Measurements from ENCODE around the gene SYNPO. TPM values are rescaled to one million over a fixed set of nuclear protein-coding genes. Genes with fewer than 3 reads are reported as not detected.

The SYNPO gene
- total and polyA plus RNA-seq, 3 experiments from 2014 or later = 0.13 TPM; not detected in 2

DNA sequence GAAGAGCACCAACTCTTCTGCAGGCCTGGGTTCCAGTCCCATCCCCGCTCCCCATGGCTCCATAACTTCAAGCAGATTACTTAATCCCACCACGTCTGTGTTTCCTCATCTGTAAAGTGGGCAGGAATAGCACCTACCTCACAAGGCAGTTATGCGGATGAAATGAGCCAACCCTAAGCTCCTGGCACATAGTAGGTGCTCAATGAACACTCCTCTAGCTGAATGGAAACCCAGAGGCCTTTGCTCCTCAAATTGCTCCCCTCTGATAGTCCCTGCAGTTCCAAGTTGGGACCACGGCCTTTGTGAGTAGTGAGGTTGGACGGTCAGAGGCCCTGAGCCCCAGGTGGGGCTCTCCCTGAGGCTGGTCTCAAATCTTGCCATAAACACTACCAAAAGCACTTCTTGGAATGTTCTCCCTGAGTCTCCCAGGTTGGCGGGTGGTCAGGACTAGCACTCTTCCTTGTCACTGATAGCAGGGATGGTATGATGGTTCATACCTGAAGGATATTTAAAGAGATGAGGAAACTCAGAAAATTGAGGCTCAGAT, 35.5 kb upstream of the SYNPO start:
- H3K27me3 Mint-ChIP-seq = peaks cover 5 to 10% of the 10 kb centered on the region in 2 donors
- CTCF ChIA-PET = interaction anchor here (1.0 kb wide), 1 partner anchor 11 kb away, joined by 3 read pairs; no protein-coding TSS in a partner anchor
- H3K36me3 Mint-ChIP-seq = no peaks in the 10 kb centered on the region
- no peak for DNase-seq
- H3K36me3 ChIP-seq (ENCODE audit: insufficient read depth, low read length) = no peaks in the 10 kb centered on the region
- no peak overlapping the region for H3K27ac ChIP-seq (ENCODE audit: low read depth, low read length)
- POLR2A ChIA-PET = no interaction called here
- no peaks in the 10 kb centered on the region for H3K4me1 ChIP-seq (ENCODE audit: insufficient read depth, low read length)
- H3K4me1 Mint-ChIP-seq = no peaks in the 10 kb centered on the region
- H3K27ac Mint-ChIP-seq = peak overlapping the region in 1 of 8 donors; percentile 35
- no peak overlapping the region for H3K4me3 Mint-ChIP-seq
- no peak overlapping the region for H3K4me3 ChIP-seq (ENCODE audit: low read length)
- H3K9me3 ChIP-seq (ENCODE audit: low read length) = no peaks in the 10 kb centered on the region
- H3K9me3 Mint-ChIP-seq = no peaks in the 10 kb centered on the region
- H3K27me3 ChIP-seq (ENCODE audit: insufficient read depth, low read length, poor library complexity, severe bottlenecking) = no peaks in the 10 kb centered on the region

DNA sequence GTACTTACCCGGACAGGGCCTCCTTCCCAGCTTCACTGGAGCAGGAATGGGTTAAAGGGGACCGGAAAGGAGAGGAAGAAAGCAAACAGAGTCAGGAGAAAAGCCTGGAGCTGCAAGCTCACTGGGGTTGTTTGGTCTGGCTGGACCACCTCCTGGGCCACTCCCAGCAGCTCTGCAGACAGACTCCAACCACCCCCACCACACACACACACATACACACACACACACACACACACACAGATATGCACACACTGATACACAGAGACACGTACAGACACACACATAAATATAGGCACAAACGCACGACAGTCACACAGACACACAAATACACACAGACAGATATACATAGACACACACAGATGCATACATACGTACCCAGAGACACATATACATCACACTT, 34.9 kb upstream of the SYNPO start:
- no peaks in the 10 kb centered on the region for H3K27me3 ChIP-seq (ENCODE audit: insufficient read depth, low read length, poor library complexity, severe bottlenecking)
- no peaks in the 10 kb centered on the region for H3K9me3 Mint-ChIP-seq
- ChIA-PET CTCF (no interaction called here), POLR2A (no interaction called here)
- H3K4me1 ChIP-seq (ENCODE audit: insufficient read depth, low read length) = no peaks in the 10 kb centered on the region
- no peaks in the 10 kb centered on the region for H3K4me1 Mint-ChIP-seq
- no peak overlapping the region for H3K27ac Mint-ChIP-seq
- H3K9me3 ChIP-seq (ENCODE audit: low read length) = no peaks in the 10 kb centered on the region
- H3K36me3 ChIP-seq (ENCODE audit: insufficient read depth, low read length) = no peaks in the 10 kb centered on the region
- no peak overlapping the region for H3K27ac ChIP-seq (ENCODE audit: low read depth, low read length)
- no peak overlapping the region for H3K4me3 ChIP-seq (ENCODE audit: low read length)
- peak in 1 of 5 donors; percentile 13 for DNase-seq
- H3K36me3 Mint-ChIP-seq = no peaks in the 10 kb centered on the region
- peaks cover 5 to 10% of the 10 kb centered on the region in 2 donors for H3K27me3 Mint-ChIP-seq
- H3K4me3 Mint-ChIP-seq = no peak overlapping the region

DNA sequence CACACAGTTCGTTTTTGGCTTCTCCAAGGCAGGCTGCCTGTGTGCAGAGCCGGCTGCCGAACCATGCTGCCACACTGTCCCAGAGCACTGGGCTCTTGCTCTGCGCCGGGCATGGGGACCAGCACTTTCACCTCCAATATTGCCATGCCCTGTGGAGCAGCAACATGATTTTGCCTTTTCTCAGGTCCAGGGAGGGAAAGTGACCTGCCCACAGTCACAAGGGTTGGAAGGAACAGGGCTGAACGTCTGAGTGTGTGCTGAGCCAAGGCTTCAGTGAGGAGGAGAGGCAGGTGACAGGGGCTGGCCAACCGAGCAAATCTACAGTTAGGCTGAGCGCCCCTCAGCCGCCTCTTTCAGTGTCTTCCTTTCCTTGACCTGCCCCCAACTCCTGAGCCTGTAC, 34.0 kb upstream of the SYNPO start:
- H3K36me3 Mint-ChIP-seq = no peaks in the 10 kb centered on the region
- H3K4me1 Mint-ChIP-seq = no peaks in the 10 kb centered on the region
- Histone ChIP-seq H3K27me3 (ENCODE audit: insufficient read depth, low read length, poor library complexity, severe bottlenecking) (no peaks in the 10 kb centered on the region), H3K36me3 (ENCODE audit: insufficient read depth, low read length) (no peaks in the 10 kb centered on the region), H3K4me3 (ENCODE audit: low read length) (no peak overlapping the region), H3K27ac (ENCODE audit: low read depth, low read length) (no peak overlapping the region), H3K4me1 (ENCODE audit: insufficient read depth, low read length) (no peaks in the 10 kb centered on the region), H3K9me3 (ENCODE audit: low read length) (no peaks in the 10 kb centered on the region)
- POLR2A ChIA-PET = no interaction called here
- H3K9me3 Mint-ChIP-seq = no peaks in the 10 kb centered on the region
- peak in 1 of 5 donors; percentile 33 for DNase-seq
- H3K27ac Mint-ChIP-seq = peak overlapping the region in 1 of 8 donors; percentile 60
- no peak overlapping the region for H3K4me3 Mint-ChIP-seq
- CTCF ChIA-PET = no interaction called here
- peaks cover 6 to 10% of the 10 kb centered on the region in 2 donors for H3K27me3 Mint-ChIP-seq

DNA sequence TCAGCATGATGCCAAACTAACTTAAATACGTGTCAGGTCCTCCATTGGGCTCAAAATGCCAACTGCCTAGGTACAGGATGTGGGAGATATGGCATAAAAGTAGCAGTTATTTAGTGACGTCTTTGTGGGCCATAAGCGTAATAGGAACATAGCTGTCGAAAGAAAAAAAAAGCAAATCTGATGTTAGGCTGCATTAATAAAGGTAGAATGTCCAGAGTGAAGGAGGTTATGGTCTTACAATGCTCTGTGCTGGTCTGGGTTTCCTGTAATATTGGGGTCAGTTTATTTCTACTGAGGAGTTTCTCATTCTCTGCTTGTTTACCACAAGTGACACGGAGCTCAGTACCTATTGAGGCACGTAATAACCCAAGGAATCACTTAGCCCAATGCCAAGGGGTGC, 33.4 kb upstream of the SYNPO start:
- no peak for DNase-seq
- Histone ChIP-seq H3K9me3 (ENCODE audit: low read length) (no peaks in the 10 kb centered on the region), H3K36me3 (ENCODE audit: insufficient read depth, low read length) (no peaks in the 10 kb centered on the region), H3K27me3 (ENCODE audit: insufficient read depth, low read length, poor library complexity, severe bottlenecking) (no peaks in the 10 kb centered on the region), H3K27ac (ENCODE audit: low read depth, low read length) (no peak overlapping the region), H3K4me3 (ENCODE audit: low read length) (no peak overlapping the region), H3K4me1 (ENCODE audit: insufficient read depth, low read length) (no peaks in the 10 kb centered on the region)
- H3K27ac Mint-ChIP-seq = no peak overlapping the region
- no peaks in the 10 kb centered on the region for H3K4me1 Mint-ChIP-seq
- H3K4me3 Mint-ChIP-seq = no peak overlapping the region
- H3K27me3 Mint-ChIP-seq = peaks cover 6 to 8% of the 10 kb centered on the region in 2 donors
- POLR2A ChIA-PET = no interaction called here
- no peaks in the 10 kb centered on the region for H3K9me3 Mint-ChIP-seq
- H3K36me3 Mint-ChIP-seq = no peaks in the 10 kb centered on the region
- CTCF ChIA-PET = no interaction called here

DNA sequence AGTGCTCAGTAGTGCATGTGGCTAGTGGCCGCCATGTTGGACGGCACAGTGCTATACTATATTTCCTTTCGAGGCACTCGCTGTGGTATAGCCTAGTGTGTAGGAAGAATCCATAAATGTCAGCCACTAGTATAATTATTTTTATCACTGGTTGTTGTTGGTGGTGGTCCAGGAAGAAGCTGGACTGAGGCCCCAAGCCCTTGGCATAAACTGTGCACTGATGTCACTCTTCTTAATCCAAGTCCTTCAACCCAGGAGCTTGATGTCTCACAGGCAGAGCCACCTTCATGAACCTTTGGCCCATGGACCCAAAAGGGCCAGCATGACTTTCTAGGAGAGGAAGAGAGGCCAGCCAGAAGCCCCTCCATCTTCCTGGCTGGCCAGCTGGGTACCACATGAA, 32.5 kb upstream of the SYNPO start:
- H3K27me3 Mint-ChIP-seq = peaks cover 5 to 7% of the 10 kb centered on the region in 2 donors
- ChIA-PET POLR2A (no interaction called here), CTCF (no interaction called here)
- Histone ChIP-seq H3K27me3 (ENCODE audit: insufficient read depth, low read length, poor library complexity, severe bottlenecking) (no peaks in the 10 kb centered on the region), H3K36me3 (ENCODE audit: insufficient read depth, low read length) (no peaks in the 10 kb centered on the region), H3K4me3 (ENCODE audit: low read length) (no peak overlapping the region), H3K9me3 (ENCODE audit: low read length) (no peaks in the 10 kb centered on the region), H3K27ac (ENCODE audit: low read depth, low read length) (no peak overlapping the region), H3K4me1 (ENCODE audit: insufficient read depth, low read length) (no peaks in the 10 kb centered on the region)
- no peaks in the 10 kb centered on the region for H3K9me3 Mint-ChIP-seq
- no peak overlapping the region for H3K27ac Mint-ChIP-seq
- no peaks in the 10 kb centered on the region for H3K4me1 Mint-ChIP-seq
- no peaks in the 10 kb centered on the region for H3K36me3 Mint-ChIP-seq
- H3K4me3 Mint-ChIP-seq = no peak overlapping the region
- DNase-seq = no peak

DNA sequence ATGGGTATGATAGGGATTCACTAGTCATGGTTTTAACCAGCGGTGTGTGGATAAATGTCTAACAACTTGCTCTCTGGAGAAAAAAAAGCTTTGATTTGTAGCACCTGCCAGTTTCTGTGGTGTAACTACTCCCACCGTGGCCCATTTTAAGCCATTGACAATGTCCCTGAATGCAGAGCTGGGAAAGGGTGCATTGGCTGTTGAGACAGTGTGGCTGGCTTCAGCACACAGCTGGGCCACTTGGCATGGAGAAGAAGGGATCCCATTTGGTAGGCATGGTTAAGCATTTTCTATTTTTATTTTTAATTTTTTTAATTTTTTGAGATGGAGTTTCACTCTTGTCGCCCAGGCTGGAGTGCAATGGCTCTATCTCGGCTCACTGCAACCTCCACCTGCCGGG, 31.5 kb upstream of the SYNPO start:
- Mint-ChIP-seq H3K9me3 (no peaks in the 10 kb centered on the region), H3K27me3 (peaks cover 5 to 7% of the 10 kb centered on the region in 2 donors), H3K27ac (no peak overlapping the region), H3K36me3 (no peaks in the 10 kb centered on the region), H3K4me1 (no peaks in the 10 kb centered on the region), H3K4me3 (no peak overlapping the region)
- no peak overlapping the region for H3K27ac ChIP-seq (ENCODE audit: low read depth, low read length)
- H3K4me1 ChIP-seq (ENCODE audit: insufficient read depth, low read length) = no peaks in the 10 kb centered on the region
- no peaks in the 10 kb centered on the region for H3K27me3 ChIP-seq (ENCODE audit: insufficient read depth, low read length, poor library complexity, severe bottlenecking)
- no peaks in the 10 kb centered on the region for H3K36me3 ChIP-seq (ENCODE audit: insufficient read depth, low read length)
- H3K9me3 ChIP-seq (ENCODE audit: low read length) = no peaks in the 10 kb centered on the region
- no peak for DNase-seq
- ChIA-PET CTCF (no interaction called here), POLR2A (no interaction called here)
- H3K4me3 ChIP-seq (ENCODE audit: low read length) = no peak overlapping the region

DNA sequence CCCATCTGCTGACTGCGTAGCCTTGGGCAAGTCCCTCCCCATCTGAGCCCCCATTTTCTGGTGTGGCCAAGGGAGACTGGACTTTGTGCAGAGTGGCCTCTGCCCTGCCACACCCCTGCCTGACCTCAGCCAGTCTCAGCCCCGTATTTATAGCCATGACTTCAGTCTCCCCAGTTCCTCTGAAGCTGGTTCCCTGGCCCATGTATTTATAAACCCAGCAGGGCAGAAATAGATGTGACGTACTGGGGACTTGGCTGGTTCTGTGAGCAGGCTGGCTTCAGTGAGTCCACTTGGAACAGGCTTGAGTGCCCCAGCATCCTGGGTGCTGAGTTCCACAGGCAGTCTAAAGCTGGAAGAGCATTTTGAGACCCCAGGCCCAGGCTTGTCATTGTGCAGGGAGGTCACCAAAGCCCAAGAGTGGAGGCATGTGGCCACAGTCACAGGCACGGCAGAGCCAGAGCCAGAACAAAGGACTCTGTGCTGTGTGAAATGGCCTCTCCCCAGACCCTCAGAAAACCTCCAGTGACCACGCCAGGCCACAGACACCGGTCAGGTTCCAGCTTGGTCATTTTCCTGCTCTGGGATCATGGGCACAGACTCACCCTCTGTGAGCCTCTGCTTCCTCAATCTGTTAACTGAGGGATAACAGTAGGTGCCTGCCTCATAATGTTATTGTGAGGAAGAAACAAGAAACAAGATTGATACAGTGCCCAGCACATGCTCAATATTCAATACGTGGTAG, 30.4 kb upstream of the SYNPO start:
- POLR2A ChIA-PET = no interaction called here

DNA sequence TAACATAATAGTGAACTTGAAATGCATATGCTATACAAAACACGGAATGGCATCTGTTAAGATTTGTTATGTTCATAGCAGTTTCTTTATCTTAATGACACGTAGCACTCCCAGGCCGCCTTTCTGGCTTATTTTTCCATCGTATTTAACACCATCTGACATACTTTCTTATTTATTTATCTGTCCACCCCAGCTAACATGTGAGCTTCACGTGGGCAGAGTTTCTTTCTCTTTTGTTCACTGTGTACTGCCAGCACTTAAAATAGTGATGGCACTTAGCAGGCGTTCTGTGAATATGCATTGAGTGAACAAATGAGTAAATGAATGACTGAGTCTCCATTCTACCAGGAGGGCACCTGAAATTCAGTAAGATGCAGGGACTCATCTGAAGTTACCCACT, 29.4 kb upstream of the SYNPO start:
- H3K4me1 ChIP-seq (ENCODE audit: insufficient read depth, low read length) = no peaks in the 10 kb centered on the region
- no peaks in the 10 kb centered on the region for H3K27me3 ChIP-seq (ENCODE audit: insufficient read depth, low read length, poor library complexity, severe bottlenecking)
- no peak overlapping the region for H3K4me3 ChIP-seq (ENCODE audit: low read length)
- no peak overlapping the region for H3K27ac Mint-ChIP-seq
- no peak overlapping the region for H3K4me3 Mint-ChIP-seq
- peaks cover 1 to 5% of the 10 kb centered on the region in 2 donors for H3K27me3 Mint-ChIP-seq
- no peaks in the 10 kb centered on the region for H3K4me1 Mint-ChIP-seq
- POLR2A ChIA-PET = no interaction called here
- no peak for DNase-seq
- CTCF ChIA-PET = no interaction called here
- no peaks in the 10 kb centered on the region for H3K36me3 ChIP-seq (ENCODE audit: insufficient read depth, low read length)
- H3K9me3 ChIP-seq (ENCODE audit: low read length) = no peaks in the 10 kb centered on the region
- H3K9me3 Mint-ChIP-seq = no peaks in the 10 kb centered on the region
- H3K27ac ChIP-seq (ENCODE audit: low read depth, low read length) = no peak overlapping the region
- no peaks in the 10 kb centered on the region for H3K36me3 Mint-ChIP-seq

More for the DNA sequence above, 30.4 kb upstream of the SYNPO start:
- no peaks in the 10 kb centered on the region for H3K4me1 Mint-ChIP-seq
- Histone ChIP-seq H3K9me3 (ENCODE audit: low read length) (no peaks in the 10 kb centered on the region), H3K4me3 (ENCODE audit: low read length) (no peak overlapping the region), H3K36me3 (ENCODE audit: insufficient read depth, low read length) (no peaks in the 10 kb centered on the region), H3K27me3 (ENCODE audit: insufficient read depth, low read length, poor library complexity, severe bottlenecking) (no peaks in the 10 kb centered on the region), H3K27ac (ENCODE audit: low read depth, low read length) (no peak overlapping the region), H3K4me1 (ENCODE audit: insufficient read depth, low read length) (no peaks in the 10 kb centered on the region)
- DNase-seq = no peak
- H3K27ac Mint-ChIP-seq = no peak overlapping the region
- H3K9me3 Mint-ChIP-seq = no peaks in the 10 kb centered on the region
- no peaks in the 10 kb centered on the region for H3K36me3 Mint-ChIP-seq
- no peak overlapping the region for H3K4me3 Mint-ChIP-seq
- H3K27me3 Mint-ChIP-seq = peaks cover 0 to 5% of the 10 kb centered on the region in 2 donors
- CTCF ChIA-PET = no interaction called here
